ENCODE results near the gene GTF3C5. TPM values are rescaled to one million over a fixed set of nuclear protein-coding genes. Genes with fewer than 3 reads are reported as not detected.

Gene GTF3C5
- polyA plus RNA-seq, 1 donor from 2014 or later = 103 TPM

DNA sequence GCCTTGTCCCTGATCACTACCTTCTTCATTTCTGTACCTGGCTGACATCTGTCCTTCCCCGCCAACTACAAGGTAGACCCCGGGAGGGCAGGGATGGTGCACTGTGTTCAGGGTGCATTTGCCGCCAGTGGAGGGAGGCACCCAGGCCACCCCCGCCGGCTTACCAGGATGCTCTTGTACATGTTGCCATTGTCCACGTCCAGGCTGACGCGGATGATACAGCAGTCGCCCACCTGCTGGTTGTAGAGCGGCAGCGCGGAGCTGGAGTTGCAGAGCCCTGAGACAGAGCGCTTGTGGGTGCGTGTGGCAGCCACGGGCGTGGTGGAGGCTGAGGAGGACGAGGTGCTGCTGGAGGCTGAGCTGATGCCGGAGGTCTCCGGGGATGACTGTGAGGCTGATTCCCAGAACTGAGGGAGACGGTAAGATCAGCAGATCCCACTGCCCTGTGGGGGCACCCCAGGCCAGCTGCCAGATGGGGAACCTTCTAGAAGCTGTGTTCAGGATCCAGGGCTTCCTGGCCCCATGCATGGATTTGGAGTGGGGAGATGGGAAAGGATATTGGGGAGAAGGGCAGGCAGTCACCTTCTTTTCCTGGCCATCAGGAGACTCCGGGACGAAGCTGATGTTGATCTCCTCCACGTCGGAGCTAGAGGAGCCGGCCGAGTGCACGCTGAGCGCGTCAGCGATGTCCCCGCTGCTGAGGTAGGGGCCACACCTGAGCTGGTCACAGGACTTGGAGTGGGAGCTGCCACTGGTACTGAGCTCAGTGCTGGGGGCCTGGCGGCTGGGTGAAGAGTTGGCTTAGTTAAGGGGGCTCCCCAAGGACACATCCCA lies 70.8 kb downstream of the GTF3C5 start:
- TF ChIP-seq SMC3 (conservative IDR thresholded peaks at IDR 0.05; ENCODE audit: poor library complexity) (no peak), RAD21 (conservative IDR thresholded peaks at IDR 0.05) (no peak), POLR2AphosphoS5 (IDR thresholded peaks at IDR 0.05) (no peak), TAF1 (IDR thresholded peaks at IDR 0.05; ENCODE audit: low read depth) (no peak), EP300 (conservative IDR thresholded peaks at IDR 0.05; ENCODE audit: poor library complexity, severe bottlenecking) (no peak), EZH2 (IDR thresholded peaks at IDR 0.05; ENCODE audit: borderline replicate concordance, insufficient read depth, low read length, poor library complexity, severe bottlenecking) (no peak), MXI1 (conservative IDR thresholded peaks at IDR 0.05; ENCODE audit: poor library complexity, severe bottlenecking) (no peak)
- TF ChIP-seq, protein P1, sequence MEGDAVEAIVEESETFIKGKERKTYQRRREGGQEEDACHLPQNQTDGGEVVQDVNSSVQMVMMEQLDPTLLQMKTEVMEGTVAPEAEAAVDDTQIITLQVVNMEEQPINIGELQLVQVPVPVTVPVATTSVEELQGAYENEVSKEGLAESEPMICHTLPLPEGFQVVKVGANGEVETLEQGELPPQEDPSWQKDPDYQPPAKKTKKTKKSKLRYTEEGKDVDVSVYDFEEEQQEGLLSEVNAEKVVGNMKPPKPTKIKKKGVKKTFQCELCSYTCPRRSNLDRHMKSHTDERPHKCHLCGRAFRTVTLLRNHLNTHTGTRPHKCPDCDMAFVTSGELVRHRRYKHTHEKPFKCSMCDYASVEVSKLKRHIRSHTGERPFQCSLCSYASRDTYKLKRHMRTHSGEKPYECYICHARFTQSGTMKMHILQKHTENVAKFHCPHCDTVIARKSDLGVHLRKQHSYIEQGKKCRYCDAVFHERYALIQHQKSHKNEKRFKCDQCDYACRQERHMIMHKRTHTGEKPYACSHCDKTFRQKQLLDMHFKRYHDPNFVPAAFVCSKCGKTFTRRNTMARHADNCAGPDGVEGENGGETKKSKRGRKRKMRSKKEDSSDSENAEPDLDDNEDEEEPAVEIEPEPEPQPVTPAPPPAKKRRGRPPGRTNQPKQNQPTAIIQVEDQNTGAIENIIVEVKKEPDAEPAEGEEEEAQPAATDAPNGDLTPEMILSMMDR (IDR thresholded peaks at IDR 0.05; ENCODE audit: poor library complexity, severe bottlenecking) = no peak
- TF ChIP-seq, protein P2, sequence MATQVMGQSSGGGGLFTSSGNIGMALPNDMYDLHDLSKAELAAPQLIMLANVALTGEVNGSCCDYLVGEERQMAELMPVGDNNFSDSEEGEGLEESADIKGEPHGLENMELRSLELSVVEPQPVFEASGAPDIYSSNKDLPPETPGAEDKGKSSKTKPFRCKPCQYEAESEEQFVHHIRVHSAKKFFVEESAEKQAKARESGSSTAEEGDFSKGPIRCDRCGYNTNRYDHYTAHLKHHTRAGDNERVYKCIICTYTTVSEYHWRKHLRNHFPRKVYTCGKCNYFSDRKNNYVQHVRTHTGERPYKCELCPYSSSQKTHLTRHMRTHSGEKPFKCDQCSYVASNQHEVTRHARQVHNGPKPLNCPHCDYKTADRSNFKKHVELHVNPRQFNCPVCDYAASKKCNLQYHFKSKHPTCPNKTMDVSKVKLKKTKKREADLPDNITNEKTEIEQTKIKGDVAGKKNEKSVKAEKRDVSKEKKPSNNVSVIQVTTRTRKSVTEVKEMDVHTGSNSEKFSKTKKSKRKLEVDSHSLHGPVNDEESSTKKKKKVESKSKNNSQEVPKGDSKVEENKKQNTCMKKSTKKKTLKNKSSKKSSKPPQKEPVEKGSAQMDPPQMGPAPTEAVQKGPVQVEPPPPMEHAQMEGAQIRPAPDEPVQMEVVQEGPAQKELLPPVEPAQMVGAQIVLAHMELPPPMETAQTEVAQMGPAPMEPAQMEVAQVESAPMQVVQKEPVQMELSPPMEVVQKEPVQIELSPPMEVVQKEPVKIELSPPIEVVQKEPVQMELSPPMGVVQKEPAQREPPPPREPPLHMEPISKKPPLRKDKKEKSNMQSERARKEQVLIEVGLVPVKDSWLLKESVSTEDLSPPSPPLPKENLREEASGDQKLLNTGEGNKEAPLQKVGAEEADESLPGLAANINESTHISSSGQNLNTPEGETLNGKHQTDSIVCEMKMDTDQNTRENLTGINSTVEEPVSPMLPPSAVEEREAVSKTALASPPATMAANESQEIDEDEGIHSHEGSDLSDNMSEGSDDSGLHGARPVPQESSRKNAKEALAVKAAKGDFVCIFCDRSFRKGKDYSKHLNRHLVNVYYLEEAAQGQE (IDR thresholded peaks at IDR 0.05; ENCODE audit: borderline replicate concordance) = no peak
- Histone ChIP-seq H3K79me2 (replicated peaks; ENCODE audit: insufficient read depth, low read length) (no peaks in the 10 kb centered on the region), H3K27me3 (ENCODE audit: insufficient read depth, low read depth, low read length) (no peaks in the 10 kb centered on the region), H4K20me1 (ENCODE audit: insufficient read depth) (no peaks in the 10 kb centered on the region), H3K9ac (ENCODE audit: low read length) (no peak overlapping the region), H3K4me2 (ENCODE audit: low read length) (no peak overlapping the region), H3F3A (ENCODE audit: insufficient read depth, low read length, poor library complexity, severe bottlenecking) (no peaks in the 10 kb centered on the region), H3K9me3 (ENCODE audit: low read length) (no peaks in the 10 kb centered on the region), H3K4me3 (ENCODE audit: low read length) (no peak overlapping the region), H3K36me3 (ENCODE audit: insufficient read depth, low read length) (peaks cover 29% of the 10 kb centered on the region), H3K9me2 (ENCODE audit: insufficient read depth, low read length) (no peaks in the 10 kb centered on the region), H3K27ac (ENCODE audit: low read length) (no peak overlapping the region), H2AFZ (ENCODE audit: low read depth, low read length) (no peak overlapping the region)

DNA sequence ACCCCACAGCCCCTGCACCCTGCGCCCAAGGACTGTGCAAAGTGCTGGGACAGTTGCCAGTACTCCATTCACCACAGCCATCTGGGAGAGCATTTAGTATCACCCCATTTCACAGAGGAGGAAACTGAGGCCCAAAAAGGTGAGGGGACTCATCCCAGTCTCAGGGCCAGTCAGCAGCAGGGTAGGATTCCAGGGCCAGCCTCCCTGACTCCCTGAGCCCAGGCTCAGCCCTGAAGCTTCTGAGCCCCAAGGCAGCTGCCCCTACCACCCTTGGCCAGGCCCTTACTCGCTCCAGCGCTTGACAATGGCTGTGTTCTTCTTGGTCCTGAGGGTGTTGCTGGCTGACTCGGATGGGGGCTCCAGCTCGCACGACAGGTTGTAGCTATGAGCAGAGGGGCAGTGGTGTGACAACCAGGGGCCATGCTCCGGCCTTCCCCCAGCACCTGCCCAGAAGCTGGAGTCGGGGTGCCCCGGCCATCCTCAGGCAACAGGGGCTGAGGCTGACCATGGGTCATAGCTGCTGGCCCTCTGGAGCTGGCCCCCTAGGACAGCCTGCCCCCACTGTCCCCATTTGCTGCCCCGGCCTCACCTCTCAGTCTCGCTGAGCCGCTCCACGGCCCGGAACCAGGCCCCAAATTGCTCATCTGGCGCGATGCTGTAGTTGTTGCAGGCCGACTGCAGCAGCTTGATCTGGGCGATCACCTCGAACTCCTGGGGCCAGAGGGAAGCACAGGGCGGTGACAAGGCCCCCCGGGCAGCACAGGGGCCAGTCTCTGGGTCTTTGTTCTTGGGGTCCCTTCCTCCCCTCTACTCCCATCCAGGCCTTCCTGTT lies 71.6 kb downstream of the GTF3C5 start:
- H3K9me2 ChIP-seq (ENCODE audit: insufficient read depth, low read length) = no peaks in the 10 kb centered on the region
- H3K27ac ChIP-seq (ENCODE audit: low read length) = no peak overlapping the region
- no peak overlapping the region for H3K9ac ChIP-seq (ENCODE audit: low read length)
- no peaks in the 10 kb centered on the region for H3F3A ChIP-seq (ENCODE audit: insufficient read depth, low read length, poor library complexity, severe bottlenecking)
- TF ChIP-seq EZH2 (IDR thresholded peaks at IDR 0.05; ENCODE audit: borderline replicate concordance, insufficient read depth, low read length, poor library complexity, severe bottlenecking) = no peak
- no peak for TF ChIP-seq RAD21 (conservative IDR thresholded peaks at IDR 0.05)
- no peak for TF ChIP-seq SMC3 (conservative IDR thresholded peaks at IDR 0.05; ENCODE audit: poor library complexity)
- no peak for TF ChIP-seq TAF1 (IDR thresholded peaks at IDR 0.05; ENCODE audit: low read depth)
- TF ChIP-seq MXI1 (conservative IDR thresholded peaks at IDR 0.05; ENCODE audit: poor library complexity, severe bottlenecking) = no peak
- no peak for TF ChIP-seq POLR2AphosphoS5 (IDR thresholded peaks at IDR 0.05)
- TF ChIP-seq, protein P2 (IDR thresholded peaks at IDR 0.05; ENCODE audit: borderline replicate concordance) = no peak
- TF ChIP-seq EP300 (conservative IDR thresholded peaks at IDR 0.05; ENCODE audit: poor library complexity, severe bottlenecking) = no peak
- TF ChIP-seq, protein P1 (IDR thresholded peaks at IDR 0.05; ENCODE audit: poor library complexity, severe bottlenecking) = no peak
- H3K79me2 ChIP-seq (replicated peaks; ENCODE audit: insufficient read depth, low read length) = no peaks in the 10 kb centered on the region
- no peaks in the 10 kb centered on the region for H3K9me3 ChIP-seq (ENCODE audit: low read length)
- H3K27me3 ChIP-seq (ENCODE audit: insufficient read depth, low read depth, low read length) = no peaks in the 10 kb centered on the region
- no peak overlapping the region for H3K4me3 ChIP-seq (ENCODE audit: low read length)
- H4K20me1 ChIP-seq (ENCODE audit: insufficient read depth) = no peaks in the 10 kb centered on the region
- no peak overlapping the region for H2AFZ ChIP-seq (ENCODE audit: low read depth, low read length)
- no peak overlapping the region for H3K4me2 ChIP-seq (ENCODE audit: low read length)
- H3K36me3 ChIP-seq (ENCODE audit: insufficient read depth, low read length) = peaks cover 22% of the 10 kb centered on the region

Measured in neural cell (in vitro differentiated cells).